ENCODE data around the gene RABEP1.

The RABEP1 gene

DNA sequence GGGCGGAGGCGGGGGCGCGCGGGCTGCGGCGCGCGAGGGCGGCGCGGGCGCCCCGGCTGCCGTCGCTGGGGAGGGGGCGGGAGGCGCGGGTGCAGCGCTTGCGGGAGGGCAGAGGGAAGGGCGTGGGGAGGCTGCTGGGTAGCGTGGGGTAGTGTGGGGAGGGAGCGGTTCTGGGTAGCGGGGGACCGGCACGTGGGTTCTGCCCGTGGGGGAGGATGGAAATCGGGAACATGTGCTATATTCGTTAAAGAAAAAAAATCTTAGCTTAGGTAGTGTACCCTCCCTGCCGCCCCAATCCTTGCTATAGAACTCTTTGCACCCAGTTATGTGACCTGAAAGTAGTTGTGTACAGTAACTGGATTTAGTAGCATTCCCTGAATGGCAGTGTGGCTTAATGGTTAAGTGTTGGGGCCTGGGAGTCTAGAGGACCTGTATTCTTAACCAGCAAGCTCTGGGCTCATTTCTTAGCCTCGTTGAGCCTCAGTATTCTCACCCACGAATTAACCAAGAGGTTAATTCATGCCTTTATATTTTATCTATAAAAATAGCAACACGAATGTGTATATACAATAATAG, 646 bp downstream of the RABEP1 start:
- DNase-seq: no peak

DNA sequence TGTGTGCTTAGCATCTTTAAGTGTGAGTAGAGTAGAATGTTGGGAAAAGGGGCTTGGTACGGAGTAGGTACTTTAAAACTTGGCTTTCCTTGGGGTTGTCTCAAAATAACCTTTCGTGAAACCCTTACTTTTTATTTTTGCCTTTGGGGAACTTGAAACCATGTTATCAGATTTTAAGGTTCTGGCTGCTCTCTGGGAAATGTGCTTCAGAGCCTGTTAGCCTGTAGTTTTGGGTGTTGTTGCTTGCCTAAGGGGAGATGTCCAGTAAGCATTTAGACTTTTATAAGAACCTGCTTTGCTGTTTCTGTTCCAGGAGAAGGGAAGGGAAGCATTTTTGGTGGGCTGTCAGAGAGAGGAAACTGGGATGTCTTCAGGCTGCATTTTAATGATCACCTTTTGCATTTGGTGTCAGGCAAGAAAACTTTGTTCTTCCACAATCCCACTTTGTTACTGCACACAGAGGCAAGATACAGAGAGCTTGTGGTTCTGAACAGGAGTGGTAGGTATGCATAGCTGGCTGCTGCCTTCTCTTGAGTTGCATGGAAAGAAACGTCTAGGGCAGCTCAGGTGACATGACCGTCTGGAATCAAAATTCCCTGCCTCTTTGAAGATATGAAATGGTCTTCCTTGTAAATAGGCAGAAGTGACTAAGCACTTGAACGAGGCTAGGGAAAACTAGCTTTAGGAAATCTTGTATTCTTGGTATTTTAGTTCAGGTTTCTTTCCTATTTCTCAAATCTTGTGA, 1.7 kb downstream of the RABEP1 start:
- DNase-seq: no peak

DNA sequence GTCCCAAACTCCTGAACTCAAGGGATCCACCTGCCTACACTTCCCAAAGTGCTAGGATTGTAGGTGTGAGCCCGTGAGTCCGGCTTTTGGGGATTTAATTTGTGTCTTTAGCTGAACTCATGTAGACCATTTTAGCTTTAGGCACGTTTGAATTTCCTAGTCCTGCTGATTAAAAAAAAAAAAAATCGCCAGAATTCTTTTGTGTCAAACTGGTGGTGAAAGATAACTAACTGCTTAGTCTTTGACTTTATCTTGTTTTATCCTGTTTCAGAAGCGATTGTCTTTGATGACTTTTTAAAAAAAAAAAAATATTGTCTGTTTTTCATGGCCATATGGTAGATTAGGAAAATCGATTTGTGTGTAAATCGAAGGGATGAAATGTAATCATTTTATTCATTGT, 2.6 kb downstream of the RABEP1 start:
- no peak for DNase-seq

DNA sequence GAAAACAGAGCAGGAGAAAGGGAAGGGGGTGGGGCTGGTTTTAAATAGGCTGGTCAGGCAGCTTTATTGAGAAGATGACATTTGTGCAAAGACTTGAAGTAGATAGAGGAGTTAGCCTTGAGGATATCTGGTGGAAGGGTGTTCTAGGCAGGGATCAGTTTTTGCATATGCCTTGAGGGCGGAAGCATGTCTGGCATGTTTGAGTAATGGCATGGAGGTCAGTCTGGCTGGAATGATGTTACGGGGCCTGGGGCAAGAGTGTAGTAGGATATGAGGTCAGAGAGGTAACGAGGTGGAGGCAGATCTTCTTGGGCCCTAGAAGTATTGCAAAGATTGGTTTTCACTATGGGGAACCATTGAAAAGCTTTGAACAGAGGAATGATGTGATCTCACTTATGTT, 4.8 kb downstream of the RABEP1 start:
- DNase-seq: no peak

GRCh38 chr17:5291683-5292350, 9.7 kb downstream of the RABEP1 start:
- DNase-seq: no peak

GRCh38 chr17:5297245-5297644, 15.2 kb downstream of the RABEP1 start:
- DNase-seq: no peak

- no peak for DNase-seq
These were observed 17.3 kb downstream of the RABEP1 start for GRCh38 chr17:5299383-5299782.

GRCh38 chr17:5304636-5305035, 22.6 kb downstream of the RABEP1 start:
- no peak for DNase-seq

DNA sequence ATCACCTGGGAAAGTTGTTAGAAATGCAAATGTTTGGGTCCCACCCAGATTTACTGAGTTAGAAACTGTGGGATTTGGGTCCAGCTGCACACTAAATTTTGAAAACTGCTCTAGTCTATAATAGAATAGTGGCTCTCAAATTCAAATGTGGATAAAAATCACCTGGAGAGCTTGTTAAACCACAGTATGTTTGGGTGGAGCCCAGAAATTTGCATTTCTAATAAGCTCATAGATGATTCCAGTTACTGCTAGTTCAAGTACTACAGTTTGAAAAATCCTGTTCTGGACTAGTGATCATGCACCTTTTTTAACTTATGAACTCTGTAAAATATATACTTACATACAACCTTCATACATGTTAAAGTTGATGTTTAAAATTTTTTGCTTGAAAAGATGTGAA, 27.8 kb downstream of the RABEP1 start:
- DNase-seq: no peak

DNA sequence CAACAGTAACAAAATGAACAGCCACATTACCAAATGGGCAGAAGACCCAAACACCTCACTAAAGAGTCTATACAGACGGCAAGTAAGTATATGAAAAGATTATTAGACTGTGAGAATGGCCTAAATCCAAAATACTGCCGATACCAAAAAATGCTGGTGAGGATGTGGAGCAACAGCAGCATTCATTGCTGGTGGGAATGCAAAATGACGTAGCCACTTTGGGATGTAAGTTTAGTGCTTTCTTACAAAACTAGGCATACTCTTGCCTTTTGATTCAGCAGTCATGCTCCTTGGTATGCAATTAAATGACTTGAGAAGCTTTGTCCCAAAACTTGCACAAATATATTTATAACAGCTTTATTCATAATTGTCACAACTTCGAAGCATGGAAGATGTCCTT, 43.8 kb downstream of the RABEP1 start:
- DNase-seq: no peak

DNA sequence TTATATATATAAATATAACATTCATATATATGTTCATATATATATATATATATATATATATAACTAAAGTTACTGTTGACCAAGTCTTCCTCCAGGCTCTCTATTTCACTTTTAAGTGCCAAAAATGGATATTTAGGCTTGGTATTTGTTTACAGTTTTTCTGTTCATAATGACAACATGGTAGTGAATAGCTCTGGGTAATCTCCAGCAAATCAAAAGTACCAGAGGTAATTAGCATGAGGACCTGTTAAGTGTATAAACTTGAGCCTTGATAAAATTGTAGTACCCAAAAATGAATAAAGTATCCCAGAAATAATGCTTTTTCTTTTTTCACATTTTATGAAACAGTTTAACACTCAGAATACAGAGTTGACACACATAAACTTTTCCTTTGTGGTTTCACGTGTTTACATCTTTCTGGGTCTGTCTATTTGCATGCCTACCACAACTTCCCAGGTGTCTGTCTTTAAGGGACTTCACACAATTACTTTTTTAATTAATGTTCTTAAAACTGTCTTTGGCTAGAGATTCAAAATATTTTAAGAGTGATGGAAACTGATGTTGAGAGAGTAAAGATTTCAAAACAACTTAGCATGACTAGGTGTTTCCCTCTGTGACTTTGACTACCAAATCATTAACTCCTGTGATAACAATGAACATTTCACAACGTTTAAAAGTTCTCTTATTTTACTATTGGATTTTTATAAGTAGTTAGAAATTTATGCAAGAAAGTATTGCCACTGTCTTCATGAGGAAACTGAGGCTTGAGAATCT, 47.9 kb downstream of the RABEP1 start:
- no peak for DNase-seq

DNA sequence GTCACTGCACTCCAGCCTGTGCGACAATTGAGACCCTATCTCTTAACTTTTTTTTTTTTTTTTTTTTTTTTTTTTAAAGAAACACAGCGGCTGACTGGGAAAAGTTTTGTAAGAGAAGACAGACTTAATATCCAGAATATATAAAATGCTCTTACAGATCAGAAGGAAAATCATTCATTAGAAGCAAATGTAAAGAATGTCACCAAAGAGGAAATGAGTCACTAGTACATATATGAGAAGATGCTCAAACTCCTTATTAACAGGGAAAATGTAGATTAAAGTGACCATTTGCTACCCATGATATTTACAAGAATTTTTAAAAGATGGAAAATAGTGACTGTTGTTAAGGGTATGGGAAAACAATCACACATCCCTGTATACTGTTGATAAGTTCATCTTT, 48.9 kb downstream of the RABEP1 start:
- no peak for DNase-seq

DNA sequence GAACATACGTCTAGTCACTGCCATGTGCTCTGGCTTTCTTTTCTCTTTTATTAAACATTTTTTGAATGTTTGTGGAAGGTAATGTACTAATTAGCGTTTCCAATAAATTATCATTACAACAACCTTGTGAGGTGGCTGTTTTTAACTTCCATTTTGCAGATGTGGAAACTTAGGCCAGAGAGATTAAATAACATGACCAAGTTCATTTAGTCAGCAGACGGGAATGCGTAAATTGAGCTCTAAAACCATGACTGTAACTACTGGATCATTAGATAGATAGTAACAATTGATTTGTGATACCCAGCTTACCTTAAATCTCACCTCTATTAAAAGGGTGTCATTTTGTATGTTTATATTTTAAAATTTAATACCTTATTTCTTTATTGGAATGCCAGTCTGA, 49.4 kb downstream of the RABEP1 start:
- no peak for DNase-seq

GRCh38 chr17:5344914-5345313, 62.8 kb downstream of the RABEP1 start:
- DNase-seq: no peak

DNA sequence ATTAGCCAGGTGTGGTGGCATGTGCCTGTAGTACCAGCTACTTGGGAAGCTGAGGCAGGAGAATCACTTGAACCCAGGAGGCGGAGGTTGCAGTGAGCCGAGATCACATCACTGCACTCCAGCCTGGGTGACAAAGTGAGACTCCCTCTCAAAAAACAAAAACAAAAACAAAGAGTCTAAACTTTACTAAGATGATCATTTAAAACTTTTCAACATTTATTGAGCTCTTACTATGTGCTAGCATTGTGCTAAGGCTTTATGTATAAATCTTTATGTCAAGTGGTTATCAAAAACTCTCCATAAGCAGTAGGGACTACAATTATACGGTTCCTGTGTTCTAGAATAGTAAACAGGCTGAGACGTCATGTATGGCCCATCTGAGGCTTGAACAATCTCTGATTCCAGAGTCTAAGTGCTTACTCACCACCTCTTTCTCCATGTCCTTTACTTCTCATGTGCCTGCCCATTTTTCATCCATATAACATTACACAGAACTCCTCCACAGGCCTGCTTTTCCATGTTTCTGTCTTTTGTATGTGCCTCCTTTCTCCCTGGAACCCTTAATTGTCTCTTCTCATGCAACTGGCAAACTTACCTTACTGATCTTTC, 70.7 kb downstream of the RABEP1 start:
- no peak for DNase-seq

GRCh38 chr17:5354310-5354709, 72.2 kb downstream of the RABEP1 start:
- no peak for DNase-seq

DNA sequence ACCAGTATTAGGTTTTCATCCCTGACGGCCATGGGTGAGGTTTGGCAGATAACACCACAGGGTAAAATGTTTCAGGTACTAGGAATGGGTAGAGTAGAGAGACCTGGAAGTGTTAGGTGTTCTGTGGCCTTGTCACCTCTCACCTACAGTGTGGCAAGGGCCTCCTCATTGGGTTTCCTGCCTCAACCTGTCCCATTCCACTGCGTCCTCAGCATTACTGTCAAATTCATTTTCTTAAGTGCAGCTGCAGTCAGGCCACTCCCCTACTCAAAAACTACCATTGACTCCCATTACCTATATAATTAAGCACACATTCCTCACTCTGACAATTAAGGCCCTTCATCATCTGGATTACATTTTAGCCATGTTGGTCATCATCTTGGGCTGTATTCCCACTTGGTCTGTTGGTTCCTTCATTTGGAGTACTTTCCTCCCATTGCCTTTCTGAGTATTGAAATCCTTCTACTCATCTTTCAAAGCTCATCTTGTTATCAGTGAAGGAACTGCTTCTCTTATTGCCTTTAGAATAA, 72.9 kb downstream of the RABEP1 start:
- DNase-seq: no peak

DNA sequence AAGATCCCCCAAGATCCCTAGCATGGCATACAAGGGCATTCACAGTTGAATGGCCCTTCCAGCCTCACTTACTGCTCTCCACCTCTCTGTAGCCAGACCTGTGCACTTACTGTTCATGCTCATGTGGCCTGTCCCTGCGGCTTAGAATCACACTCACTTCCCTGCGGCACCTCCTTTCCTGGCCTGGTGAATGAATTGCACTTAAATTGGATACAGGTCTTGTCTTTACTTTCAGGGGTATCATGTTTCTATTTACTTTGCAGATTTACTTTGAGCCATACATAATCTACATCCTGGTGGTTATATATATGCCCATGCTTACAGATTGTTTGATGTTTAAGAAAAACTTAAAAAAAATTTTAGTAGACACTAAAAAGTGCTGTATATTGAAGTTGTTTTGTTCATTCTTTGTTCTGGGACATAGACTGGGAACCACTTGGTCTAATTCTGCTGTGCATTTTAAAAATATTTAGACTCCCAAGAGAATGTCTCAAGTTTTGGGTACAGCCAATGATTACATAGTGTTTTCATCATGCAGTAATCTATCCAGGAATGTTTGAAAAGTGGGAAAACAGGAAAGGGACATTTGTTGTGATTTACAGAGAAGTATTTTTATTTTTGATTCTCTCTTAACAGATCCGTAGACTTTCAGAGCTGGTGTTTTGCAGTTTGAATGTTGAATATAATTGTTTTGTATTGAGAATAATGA, 73.5 kb downstream of the RABEP1 start:
- no peak for DNase-seq

DNA sequence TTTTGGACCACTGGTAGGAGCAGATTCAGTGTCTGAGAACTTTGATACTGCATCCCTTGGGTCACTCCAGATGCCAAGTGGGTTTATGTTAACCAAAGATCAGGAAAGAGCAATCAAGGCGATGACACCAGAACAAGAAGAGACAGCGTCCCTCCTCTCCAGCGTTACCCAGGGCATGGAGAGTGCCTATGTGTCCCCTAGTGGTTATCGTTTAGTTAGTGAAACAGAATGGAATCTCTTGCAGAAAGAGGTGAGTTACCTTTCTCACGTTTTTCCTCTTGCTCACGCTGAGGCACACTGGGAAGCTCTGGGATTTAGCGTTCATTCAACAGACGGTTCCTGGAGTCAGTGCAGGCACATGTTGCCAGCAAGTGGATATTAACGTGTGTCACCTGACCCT, 79.3 kb downstream of the RABEP1 start:
- no peak for DNase-seq

DNA sequence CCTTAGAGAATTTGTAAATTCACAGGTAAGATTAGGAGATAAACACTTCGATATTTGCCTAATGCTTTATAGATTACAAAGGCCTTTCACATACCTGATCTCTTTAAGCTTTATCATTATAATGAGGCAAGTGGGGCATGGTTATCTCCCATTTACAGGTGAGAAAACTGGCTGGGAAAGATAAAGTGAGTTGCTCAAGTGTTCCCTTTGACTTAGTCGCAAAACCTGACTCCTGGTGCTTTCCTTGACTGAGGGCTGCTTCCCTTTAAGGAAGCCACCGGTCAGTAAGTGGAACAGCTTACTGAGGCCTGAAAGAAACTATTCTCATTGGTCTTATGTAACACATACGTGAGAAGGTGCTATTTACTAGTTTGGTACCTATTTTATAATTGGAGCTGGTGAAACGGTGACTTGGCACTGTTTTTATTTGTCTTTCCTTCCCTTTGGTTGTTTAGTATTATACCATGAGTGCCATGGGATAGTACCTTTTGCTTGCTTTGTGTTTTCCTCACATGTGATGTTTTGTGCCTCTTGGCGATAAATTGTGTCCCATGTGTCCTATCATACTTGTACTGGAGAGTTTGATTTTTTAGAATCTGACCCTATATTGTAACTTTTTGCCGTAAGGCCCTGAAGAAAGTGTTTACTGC, 80.2 kb downstream of the RABEP1 start:
- no peak for DNase-seq

GRCh38 chr17:5364156-5364555, 82.1 kb downstream of the RABEP1 start:
- DNase-seq: no peak

DNA sequence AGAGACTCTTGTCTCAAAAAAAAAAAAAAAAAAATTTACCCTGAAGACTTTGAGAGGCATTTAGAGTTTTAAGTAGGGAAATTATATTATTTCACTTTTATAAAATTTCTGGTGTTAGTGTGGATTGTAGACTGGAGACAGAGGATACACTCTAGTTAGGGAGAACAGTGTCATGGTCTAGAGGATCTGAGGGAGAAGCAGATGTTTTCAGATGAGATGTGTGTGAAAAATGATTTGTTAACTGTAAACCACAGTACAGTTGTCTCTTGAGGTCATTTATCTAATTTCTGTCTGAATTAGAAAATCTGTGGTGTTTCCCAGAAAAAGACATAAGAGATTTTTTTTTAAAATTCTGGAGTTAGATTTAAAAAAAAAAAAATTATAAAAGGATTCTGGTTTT, 82.6 kb downstream of the RABEP1 start:
- no peak for DNase-seq
